Measurements from ENCODE around the gene C3orf62. TPM values are rescaled to one million over a fixed set of nuclear protein-coding genes. Genes with fewer than 3 reads are reported as not detected.

Gene C3orf62
- total and polyA plus RNA-seq, 9 of the 15 experiments (the other 6 are each of a cell fraction or from before 2014, with no cell fraction given), result 1.3 to 5.7 (median 3.4) TPM

- Histone ChIP-seq H3K79me2 (ENCODE audit: control insufficient read depth, insufficient read depth, low read length) (no peaks in the 10 kb centered on the region), H3K36me3 (ENCODE audit: control insufficient read depth, insufficient read depth, low read length) (peaks cover 48% of the 10 kb centered on the region), H3K9ac (ENCODE audit: insufficient read depth in 1 of 2, low read depth in 2 of 2, low read length in 2 of 2) (no peak overlapping the region), H3K27ac (ENCODE audit: extremely low read depth, low read depth, low read length) (no peak overlapping the region), H3K4me1 (replicated peaks in 1 of 2; ENCODE audit: control insufficient read depth in 2 of 2, insufficient read depth in 2 of 2, low read length in 2 of 2) (no peaks in the 10 kb centered on the region; a peak in 1 of 5 replicates), H3K4me3 (no peak overlapping the region), H3K9me1 (ENCODE audit: control insufficient read depth, insufficient read depth, low read length) (no peaks in the 10 kb centered on the region), H4K20me1 (replicated peaks; ENCODE audit: control insufficient read depth, insufficient read depth, low read length) (no peaks in the 10 kb centered on the region), H3K9me3 (replicated peaks; ENCODE audit: control insufficient read depth, insufficient read depth, low read depth, low read length) (no peaks in the 10 kb centered on the region), H3K4me2 (ENCODE audit: insufficient read depth, low read length) (no peak overlapping the region), H2AFZ (ENCODE audit: low read depth, low read length) (no peak overlapping the region), H3K27me3 (ENCODE audit: control insufficient read depth in 2 of 2, insufficient read depth in 2 of 2, low read length in 2 of 2) (no peaks in the 10 kb centered on the region)
- ATAC-seq, result no peak
- 100% methylated on average over 1 of the region's 1 CpG for WGBS (ENCODE audit: insufficient coverage, low coverage, missing lambda C conversion rate)
- intact Hi-C loops (cut with micrococcal nuclease), result no loop called here
- no peak for DNase-seq (ENCODE audit: extremely low read depth in 1 of 4, low spot score in 3 of 4)
- ChIA-PET POLR2A (interaction anchor here (0.7 kb wide), 1 partner anchor 9 kb away, joined by 3 read pairs; no protein-coding TSS in a partner anchor), CTCF (ENCODE audit: low intra/inter-chr PET ratio) (no interaction called here)
- no peak for FAIRE-seq
- BruUV-seq (replicated peaks), result no TSS peak
- TF ChIP-seq ZZZ3 (IDR thresholded peaks at IDR 0.05) (no peak), CXXC5 (CRISPR knock-in tag; IDR thresholded peaks at IDR 0.05) (no peak), KAT2B (IDR thresholded peaks at IDR 0.05; ENCODE audit: low read depth, low read length) (no peak), ZBTB17 (CRISPR knock-in tag; IDR thresholded peaks at IDR 0.05) (no peak), SIRT6 (IDR thresholded peaks at IDR 0.05; ENCODE audit: low read depth, low read length) (no peak), ZNF449 (CRISPR knock-in tag; IDR thresholded peaks at IDR 0.05) (no peak), PML (IDR thresholded peaks at IDR 0.05; ENCODE audit: low read length) (no peak), MBD1 (CRISPR knock-in tag; IDR thresholded peaks at IDR 0.05) (no peak), ZBTB7A (IDR thresholded peaks at IDR 0.05; ENCODE audit: borderline replicate concordance, control insufficient read depth, low read depth, low read length) (no peak), NR2F6 (CRISPR knock-in tag; IDR thresholded peaks at IDR 0.05) (no peak), BRD4 (IDR thresholded peaks at IDR 0.05) (no peak), E4F1 (CRISPR knock-in tag; IDR thresholded peaks at IDR 0.05; ENCODE audit: borderline replicate concordance) (no peak), TARDBP (IDR thresholded peaks at IDR 0.05) (no peak)
- in situ Hi-C loops (cut with MboI), result no loop called here
Measured at GRCh38 chr3:49310677-49311076, 33.6 kb upstream of the C3orf62 start.
